DND-41 (cell line): ENCODE measurements around the gene IL10.

ENCODE experiments used
- ATAC-seq: fragments of 200-7000 bp; cut with Tn5 transposase; 3 replicates; pipeline ENCODE4 v1.9.1; 2021; ENCODE audit warnings: low read depth; ENCODE audit not compliant: insufficient read depth
- DNase-seq: peaks from one replicate; pipeline ENCODE4 v3.0.0-alpha.2; 2020
- H2AFZ ChIP-seq: 2 replicates; pipeline ENCODE4 v1.6.0; 2012; ENCODE audit warnings: low read depth, low read length
- H3K27ac ChIP-seq: 2 replicates; pipeline ENCODE4 v1.5.1; 2012; ENCODE audit warnings: low read length, inconsistent platforms
- H3K27me3 ChIP-seq: fragments of 200-600 bp; sonication (generic); 2 replicates; pipeline ENCODE4 v1.6.0; 2012; ENCODE audit warnings: low read length, mild to moderate bottlenecking, inconsistent platforms; ENCODE audit not compliant: insufficient read depth, poor library complexity
- H3K36me3 ChIP-seq: 2 replicates; pipeline ENCODE4 v1.5.1; 2012; ENCODE audit warnings: low read length, inconsistent platforms; ENCODE audit not compliant: insufficient read depth
- H3K4me1 ChIP-seq: 2 replicates; pipeline ENCODE4 v1.5.1; 2012; ENCODE audit warnings: mild to moderate bottlenecking, low read length; ENCODE audit not compliant: insufficient read depth
- H3K4me2 ChIP-seq: 2 replicates; pipeline ENCODE4 v1.6.0; 2012; ENCODE audit warnings: mild to moderate bottlenecking, moderate library complexity, low read length, inconsistent platforms; ENCODE audit not compliant: insufficient read depth
- H3K4me3 ChIP-seq, 2 experiments: fragments of 200-600 bp in 1 of 2; shearing (Covaris generic) in 1 of 2; 2 replicates each; pipeline ENCODE4 v1.5.1; 2012 to 2016; ENCODE audit warnings: inconsistent platforms in 2 of 2, low read length in 2 of 2, mild to moderate bottlenecking in 2 of 2, low read depth in 1 of 2, moderate library complexity in 1 of 2
- H3K79me2 ChIP-seq: 2 replicates; pipeline ENCODE4 v1.6.0; 2012; ENCODE audit warnings: low read length, inconsistent platforms; ENCODE audit not compliant: insufficient read depth
- H3K9ac ChIP-seq: 2 replicates; pipeline ENCODE4 v1.6.0; 2012; ENCODE audit warnings: low read depth, mild to moderate bottlenecking, inconsistent platforms, low read length, moderate library complexity
- H3K9me3 ChIP-seq: 2 replicates; pipeline ENCODE4 v1.5.1; 2012; ENCODE audit warnings: low read length, moderate library complexity, mild to moderate bottlenecking, inconsistent platforms; ENCODE audit not compliant: insufficient read depth, severe bottlenecking
- H4K20me1 ChIP-seq: 2 replicates; pipeline ENCODE4 v1.6.0; 2012; ENCODE audit warnings: low read length; ENCODE audit not compliant: insufficient read depth
- CTCF ChIP-seq: IDR thresholded peaks from 2 replicates; pipeline ENCODE4 v1.5.1; 2012; ENCODE audit warnings: borderline replicate concordance, low read length, moderate library complexity, mild to moderate bottlenecking; ENCODE audit not compliant: poor library complexity, severe bottlenecking; ENCODE audit errors: extremely low read depth
- EZH2 ChIP-seq: IDR thresholded peaks from 3 replicates; pipeline ENCODE4 v1.6.1; 2012; ENCODE audit warnings: borderline replicate concordance, low read depth, mild to moderate bottlenecking, moderate library complexity, low read length, inconsistent platforms; ENCODE audit not compliant: severe bottlenecking

The IL10 gene

GRCh38 chr1:206796116-206796515, 23.8 kb upstream of the IL10 start:
- DNase-seq (no peak), ATAC-seq (no peak)
- H3K27ac ChIP-seq, result no peak overlapping the region
- peaks cover 17% of the 10 kb centered on the region for H3K4me1 ChIP-seq
- no peaks in the 10 kb centered on the region for H3K36me3 ChIP-seq
- TF ChIP-seq CTCF (no peak), EZH2 (no peak)
- no peaks in the 10 kb centered on the region for H4K20me1 ChIP-seq
- no peaks in the 10 kb centered on the region for H3K27me3 ChIP-seq
- H3K9me3 ChIP-seq, result no peaks in the 10 kb centered on the region
- H3K4me3 ChIP-seq, result no peak overlapping the region
- no peak overlapping the region for H3K4me2 ChIP-seq
- no peak overlapping the region for H2AFZ ChIP-seq
- H3K79me2 ChIP-seq, result no peaks in the 10 kb centered on the region
- H3K9ac ChIP-seq, result no peak overlapping the region

GRCh38 chr1:206794294-206794908, 22.1 kb upstream of the IL10 start:
- H3K4me2 ChIP-seq, result no peak overlapping the region
- no peaks in the 10 kb centered on the region for H3K27me3 ChIP-seq
- TF ChIP-seq CTCF (no peak), EZH2 (no peak)
- H4K20me1 ChIP-seq, result no peaks in the 10 kb centered on the region
- ATAC-seq, result no peak
- no peaks in the 10 kb centered on the region for H3K36me3 ChIP-seq
- H3K79me2 ChIP-seq, result no peaks in the 10 kb centered on the region
- no peak overlapping the region for H2AFZ ChIP-seq
- no peak for DNase-seq
- H3K9me3 ChIP-seq, result no peaks in the 10 kb centered on the region
- H3K4me1 ChIP-seq, result peaks cover 18% of the 10 kb centered on the region
- no peak overlapping the region for H3K27ac ChIP-seq
- H3K9ac ChIP-seq, result no peak overlapping the region
- H3K4me3 ChIP-seq, result no peak overlapping the region

GRCh38 chr1:206793620-206794019, 21.3 kb upstream of the IL10 start:
- TF ChIP-seq CTCF (no peak), EZH2 (no peak)
- ATAC-seq, result no peak

More at GRCh38 chr1:206793620-206794019, 21.3 kb upstream of the IL10 start:
- no peaks in the 10 kb centered on the region for H3K36me3 ChIP-seq
- H2AFZ ChIP-seq, result no peak overlapping the region
- no peak overlapping the region for H3K9ac ChIP-seq
- peaks cover 18% of the 10 kb centered on the region for H3K4me1 ChIP-seq
- H3K79me2 ChIP-seq, result no peaks in the 10 kb centered on the region
- no peak overlapping the region for H3K4me2 ChIP-seq
- H4K20me1 ChIP-seq, result no peaks in the 10 kb centered on the region
- no peak overlapping the region for H3K27ac ChIP-seq
- H3K9me3 ChIP-seq, result no peaks in the 10 kb centered on the region
- no peaks in the 10 kb centered on the region for H3K27me3 ChIP-seq
- H3K4me3 ChIP-seq, result no peak overlapping the region
- no peak for DNase-seq
